Right ventricle myocardium superior (tissue), 1 donor: Measurements from ENCODE around the gene AHI1. TPM values are rescaled to one million over a fixed set of nuclear protein-coding genes. Genes with fewer than 3 reads are reported as not detected.
"Not testable (repeated sequence)": the region's sequence is repeated elsewhere in the genome, so short reads cannot be mapped to it uniquely, and the experiment has no call there.

Source experiments
- ATAC-seq: fragments of 200-7000 bp; cut with Tn5 transposase; one replicate; pipeline ENCODE4 v1.9.1; 2020; ENCODE audit warnings: mild to moderate bottlenecking; ENCODE audit not compliant: poor library complexity
- DNase-seq: peaks from one replicate; pipeline ENCODE4 v3.0.0-alpha.2; 2020
- intact Hi-C: fragments of 100-400 bp; cut with DNase I; formaldehyde crosslinking; loops from one replicate; pipeline ENCODE4 v1.11.2; 2022
- total RNA-seq: library from RNA; stranded (reverse); fragmentation: NEBNext Ultra II Directional; extraction: Animal tissue kit (Norgen Biotek cat#: 25700); gene quantifications from one replicate; pipeline ENCODE4 v1.2.1, GENCODE V29; 2021
- donor health status: DM: no; HTN: yes; CAD: no; lungs with severe emphysema.

AHI1 gene
- total RNA-seq, 1 donor from 2014 or later, result 8.5 TPM

DNA sequence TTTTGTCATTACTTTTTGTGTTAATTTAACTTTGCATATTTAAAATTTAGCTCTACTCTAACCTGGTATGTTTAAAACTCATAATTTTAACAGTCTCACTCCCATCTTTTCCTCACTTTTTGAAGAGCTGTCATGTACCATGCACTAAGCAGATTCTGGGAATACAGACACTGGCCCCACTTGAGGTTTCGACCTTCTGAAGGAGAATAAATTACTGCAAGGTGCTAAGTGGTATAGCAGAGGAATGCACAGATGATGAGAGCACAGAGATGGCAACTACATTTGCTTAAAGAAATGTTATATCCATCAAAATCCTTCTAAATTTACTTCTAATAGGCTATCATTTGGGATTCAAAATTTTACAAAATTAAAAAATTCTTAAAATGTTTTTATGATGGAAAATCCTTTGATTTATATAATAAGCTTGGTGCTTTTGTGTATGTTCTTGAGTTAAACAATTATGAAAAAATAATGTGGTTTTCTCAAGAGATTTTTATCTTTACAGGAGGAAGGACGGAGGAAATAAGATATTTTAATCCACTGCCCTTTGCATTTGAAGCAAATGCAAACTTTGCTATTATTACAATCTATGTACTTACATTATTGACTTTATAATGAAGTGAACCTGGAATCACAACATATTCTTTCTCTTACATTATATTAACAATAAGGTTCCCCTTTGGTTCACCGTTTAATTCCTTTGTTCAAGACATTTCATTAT is 79.3 kb downstream of the AHI1 start:
- no peak for DNase-seq
- intact Hi-C loops, result no loop called here
- no peak for ATAC-seq

- intact Hi-C loops, result no loop called here
- DNase-seq (no peak), ATAC-seq (no peak)
Measured at GRCh38 chr6:135412761-135413160, 84.8 kb downstream of the AHI1 start.

DNA sequence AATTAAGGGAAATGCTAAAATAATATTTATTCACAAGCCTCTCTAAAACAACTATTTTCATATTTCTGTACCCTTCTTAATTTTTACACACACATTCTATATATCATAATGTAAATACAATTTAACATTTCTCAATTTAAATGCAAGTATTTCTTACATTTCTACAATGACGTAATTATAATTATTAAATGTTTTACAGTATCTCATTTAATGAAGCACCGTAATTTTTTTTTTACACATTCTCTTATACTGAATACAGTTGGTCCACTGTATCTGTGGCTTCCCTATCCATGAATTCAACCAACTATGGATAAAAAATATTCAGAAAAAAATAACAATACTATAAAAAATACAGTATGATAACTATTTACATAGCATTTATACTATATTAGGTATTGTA is 85.7 kb downstream of the AHI1 start:
- intact Hi-C loops, result no loop called here
- DNase-seq (no peak), ATAC-seq (no peak)

DNA sequence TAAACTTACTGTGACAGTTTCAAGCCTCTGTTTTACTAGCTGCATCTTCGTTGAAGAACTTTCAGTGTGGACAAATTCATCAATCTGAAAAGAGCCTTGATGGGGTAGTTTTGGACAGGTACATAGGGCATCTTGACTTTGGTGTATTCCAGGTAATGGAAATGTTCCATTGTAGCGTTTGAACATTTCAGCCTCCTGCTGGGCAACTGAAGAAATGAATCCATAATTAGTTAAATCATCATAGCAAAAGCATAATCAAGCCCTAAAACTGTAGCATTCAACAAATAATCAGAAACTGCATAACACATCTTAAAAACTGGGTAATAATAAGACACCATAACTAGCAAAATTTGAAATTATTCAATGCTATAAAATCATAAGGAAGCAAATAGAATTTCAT is 86.2 kb downstream of the AHI1 start:
- no peak for DNase-seq
- intact Hi-C loops, result no loop called here
- no peak for ATAC-seq

DNA sequence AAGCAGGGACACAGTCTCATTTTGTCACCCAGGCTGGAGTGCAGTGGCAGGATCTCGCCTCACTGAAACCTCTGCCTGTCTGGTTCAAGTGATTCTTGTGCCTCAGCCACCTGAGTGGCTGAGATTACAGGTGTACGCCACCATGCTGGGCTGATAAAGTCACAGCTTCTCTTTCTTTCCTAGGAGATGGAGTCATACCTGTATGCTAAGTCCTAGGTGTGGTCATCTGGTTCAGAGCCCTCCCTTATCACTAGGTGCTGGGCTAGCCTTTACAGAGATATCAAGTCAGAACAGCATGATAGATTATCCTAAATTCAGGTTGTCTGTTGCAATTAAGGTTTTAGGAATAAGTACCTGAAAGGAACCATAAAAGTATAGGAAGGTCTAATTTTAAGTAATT is 86.7 kb downstream of the AHI1 start:
- intact Hi-C loops, result no loop called here
- DNase-seq (no peak), ATAC-seq (no peak)

- no peak for ATAC-seq
- intact Hi-C loops, result no loop called here
Measured at GRCh38 chr6:135403584-135403983, 94.0 kb downstream of the AHI1 start.

DNA sequence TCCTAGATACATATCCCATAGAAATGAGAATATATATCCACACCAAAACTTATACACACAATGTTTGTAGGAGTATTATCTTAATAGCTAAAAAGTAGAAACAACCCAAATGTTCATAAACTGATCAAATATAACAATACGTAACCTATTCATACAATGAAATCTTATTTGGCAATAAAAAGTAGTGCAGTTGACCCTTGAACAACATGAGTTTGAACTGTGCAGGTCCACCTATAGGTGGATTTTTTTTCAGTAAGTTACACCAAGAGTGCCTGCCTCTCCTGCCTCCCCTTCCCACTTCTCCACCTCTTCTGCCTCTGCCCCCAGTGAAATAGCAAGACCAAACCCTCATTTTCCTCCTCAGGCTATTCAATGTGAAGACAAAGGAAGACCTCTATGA is 95.2 kb downstream of the AHI1 start:
- no peak for ATAC-seq
- intact Hi-C loops, result no loop called here
- no peak for DNase-seq

More at GRCh38 chr6:135403584-135403983, 94.0 kb downstream of the AHI1 start:
- no peak for DNase-seq

GRCh38 chr6:135397172-135397952 is 100.2 kb downstream of the AHI1 start:
- ATAC-seq, result no peak
- intact Hi-C loops, result no loop called here
- no peak for DNase-seq

DNA sequence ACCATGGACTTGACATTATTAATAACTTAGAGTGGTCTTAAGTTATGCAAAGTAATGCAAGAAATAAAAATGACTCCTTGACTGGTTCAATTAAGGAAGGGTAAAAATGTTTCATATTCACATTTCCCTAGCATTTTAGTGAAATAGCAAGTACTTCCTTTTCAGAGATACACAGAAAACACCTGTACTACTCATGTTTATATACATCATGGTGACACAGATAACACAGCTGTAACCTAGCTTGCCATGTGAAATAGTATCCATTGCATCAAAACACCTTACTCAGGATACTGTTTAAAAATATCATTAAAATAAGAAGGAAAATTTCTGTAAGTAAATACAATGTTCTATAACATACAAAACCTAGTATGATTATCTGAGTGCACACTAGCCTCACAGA is 102.4 kb downstream of the AHI1 start:
- no peak for DNase-seq
- intact Hi-C loops, result no loop called here
- ATAC-seq, result no peak

DNA sequence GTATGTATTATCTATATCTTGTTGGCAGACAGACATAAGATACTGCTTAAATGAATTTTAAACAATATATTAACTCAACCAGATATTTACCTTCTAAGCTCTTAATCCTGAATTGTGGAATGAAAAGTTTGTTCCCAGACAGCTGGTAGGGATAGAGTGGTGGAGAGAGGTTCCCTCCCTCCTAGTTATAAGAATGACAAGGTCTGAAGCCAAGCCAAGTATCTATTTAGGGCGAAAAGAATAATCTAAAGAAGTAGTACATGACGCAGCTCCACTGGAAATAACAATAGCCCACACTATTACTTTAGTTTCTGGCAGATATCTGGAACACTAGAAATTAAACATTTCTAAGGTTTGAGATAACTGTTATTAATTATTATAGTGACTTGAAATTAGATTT is 104.3 kb downstream of the AHI1 start:
- ATAC-seq, result peak; percentile 72
- intact Hi-C loops, result no loop called here

DNA sequence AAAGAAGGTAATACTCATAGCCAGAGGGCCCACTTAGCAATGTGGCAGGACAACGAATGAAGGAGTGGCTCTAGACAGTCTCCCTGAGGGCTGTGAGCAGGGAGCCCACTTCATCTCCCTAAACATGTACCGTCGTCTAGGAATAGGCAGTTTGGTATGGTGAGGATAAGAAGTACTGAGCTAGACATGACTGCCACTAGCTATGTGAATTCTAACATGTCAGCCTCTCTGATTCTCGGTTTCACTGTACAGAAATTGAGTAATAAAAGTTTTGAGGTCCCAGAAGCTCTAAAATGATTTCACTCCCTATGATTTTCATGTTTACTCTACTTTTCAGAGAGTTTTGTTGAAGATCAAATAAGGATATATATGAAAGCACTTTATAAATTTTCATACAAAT is 107.1 kb downstream of the AHI1 start:
- intact Hi-C loops, result no loop called here
- DNase-seq (no peak), ATAC-seq (no peak)

More for the DNA sequence above, 104.3 kb downstream of the AHI1 start:
- DNase-seq, result no peak

DNA sequence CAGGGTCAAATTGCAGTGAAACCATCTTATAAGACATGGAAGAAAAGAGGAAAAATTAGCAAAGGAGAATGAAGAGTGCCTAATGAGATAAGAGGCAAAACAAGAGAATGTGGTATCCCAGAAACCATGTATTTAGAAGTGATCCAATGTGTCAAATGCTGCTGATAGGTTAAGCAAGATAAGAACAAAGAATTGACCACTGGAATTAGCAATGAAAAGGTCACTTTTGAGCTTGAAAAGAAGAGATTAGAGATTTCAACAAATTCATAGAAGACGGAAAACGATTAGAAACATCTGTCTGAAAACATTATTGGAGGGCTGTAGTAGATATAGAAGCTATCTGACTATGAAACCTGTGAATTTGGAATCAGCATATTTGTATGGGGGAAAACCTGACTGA is 112.2 kb downstream of the AHI1 start:
- DNase-seq, result no peak
- intact Hi-C loops, result no loop called here
- ATAC-seq, result no peak

GRCh38 chr6:135383766-135384165 is 113.8 kb downstream of the AHI1 start:
- intact Hi-C loops, result no loop called here
- ATAC-seq (no peak), DNase-seq (no peak)

DNA sequence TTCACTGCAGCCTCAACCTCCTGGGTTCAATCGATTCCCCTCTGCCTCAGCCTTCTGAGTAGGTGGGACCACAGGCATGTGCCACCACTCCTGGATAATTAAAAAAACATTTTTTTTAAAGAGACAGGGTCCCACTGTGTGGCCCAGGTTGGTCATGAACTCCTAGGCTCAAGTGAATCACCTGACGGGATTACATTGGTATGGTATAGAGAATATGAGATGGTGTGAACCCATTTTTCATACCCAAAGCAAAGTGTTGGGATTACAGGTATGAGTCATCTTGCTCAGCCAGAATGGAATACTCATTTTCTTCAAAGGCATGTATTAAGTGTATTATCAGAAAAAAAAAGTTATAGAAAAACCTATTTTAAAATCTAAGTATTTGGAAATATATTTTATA is 114.2 kb downstream of the AHI1 start:
- intact Hi-C loops, result no loop called here
- no peak for ATAC-seq
- no peak for DNase-seq

- ATAC-seq (no peak), DNase-seq (no peak)
- intact Hi-C loops, result no loop called here
Measured at GRCh38 chr6:135382182-135382628, 115.3 kb downstream of the AHI1 start.

GRCh38 chr6:135380793-135381192 is 116.7 kb downstream of the AHI1 start:
- intact Hi-C loops, result no loop called here
- DNase-seq (no peak), ATAC-seq (no peak)

GRCh38 chr6:135379647-135380046 is 117.9 kb downstream of the AHI1 start:
- ATAC-seq, result no peak
- no peak for DNase-seq
- intact Hi-C loops, result no loop called here

GRCh38 chr6:135372758-135373157 is 124.8 kb downstream of the AHI1 start:
- intact Hi-C loops, result no loop called here
- DNase-seq (no peak), ATAC-seq (no peak)

GRCh38 chr6:135363622-135364021 is 133.9 kb downstream of the AHI1 start:
- ATAC-seq, intact Hi-C loops, DNase-seq: not testable (repeated sequence)

DNA sequence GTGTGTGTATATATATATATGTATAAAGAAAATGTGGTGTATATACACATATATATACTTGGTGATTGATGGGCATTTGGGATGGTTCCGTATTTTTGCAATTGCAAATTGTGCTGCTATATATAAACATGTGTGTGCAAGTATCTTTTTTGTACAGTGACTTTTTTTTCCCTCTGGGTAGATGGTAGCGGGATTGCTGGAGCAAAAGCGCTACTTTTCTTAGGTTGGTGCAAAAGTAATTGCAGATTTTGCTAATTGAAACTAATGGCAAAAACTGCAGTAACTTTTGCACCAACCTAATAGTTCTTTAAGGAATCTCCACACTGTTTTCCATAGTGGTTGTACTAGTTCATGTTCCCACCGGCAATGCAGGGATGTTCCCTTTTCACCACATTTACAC is 135.4 kb downstream of the AHI1 start:
- no peak for DNase-seq
- ATAC-seq, result no peak
- intact Hi-C loops, result no loop called here
